NCI-H2227 (cell line): Measurements from ENCODE around the gene CAPZB.
A peak's percentile ranks its signal among the peaks of the same experiment; 100 is the strongest.
"Not testable (repeated sequence)": the region's sequence is repeated elsewhere in the genome, so short reads cannot be mapped to it uniquely, and the experiment has no call there.

Experiments used
- DNase-seq: peaks from one replicate; lab custom pipeline; 2025; ENCODE audit not compliant: unreplicated experiment; lab: John Stamatoyannopoulos, UW

CAPZB gene

GRCh38 chr1:19315378-19316198 lies 169.8 kb downstream of the CAPZB start:
- DNase-seq, result no peak

DNA sequence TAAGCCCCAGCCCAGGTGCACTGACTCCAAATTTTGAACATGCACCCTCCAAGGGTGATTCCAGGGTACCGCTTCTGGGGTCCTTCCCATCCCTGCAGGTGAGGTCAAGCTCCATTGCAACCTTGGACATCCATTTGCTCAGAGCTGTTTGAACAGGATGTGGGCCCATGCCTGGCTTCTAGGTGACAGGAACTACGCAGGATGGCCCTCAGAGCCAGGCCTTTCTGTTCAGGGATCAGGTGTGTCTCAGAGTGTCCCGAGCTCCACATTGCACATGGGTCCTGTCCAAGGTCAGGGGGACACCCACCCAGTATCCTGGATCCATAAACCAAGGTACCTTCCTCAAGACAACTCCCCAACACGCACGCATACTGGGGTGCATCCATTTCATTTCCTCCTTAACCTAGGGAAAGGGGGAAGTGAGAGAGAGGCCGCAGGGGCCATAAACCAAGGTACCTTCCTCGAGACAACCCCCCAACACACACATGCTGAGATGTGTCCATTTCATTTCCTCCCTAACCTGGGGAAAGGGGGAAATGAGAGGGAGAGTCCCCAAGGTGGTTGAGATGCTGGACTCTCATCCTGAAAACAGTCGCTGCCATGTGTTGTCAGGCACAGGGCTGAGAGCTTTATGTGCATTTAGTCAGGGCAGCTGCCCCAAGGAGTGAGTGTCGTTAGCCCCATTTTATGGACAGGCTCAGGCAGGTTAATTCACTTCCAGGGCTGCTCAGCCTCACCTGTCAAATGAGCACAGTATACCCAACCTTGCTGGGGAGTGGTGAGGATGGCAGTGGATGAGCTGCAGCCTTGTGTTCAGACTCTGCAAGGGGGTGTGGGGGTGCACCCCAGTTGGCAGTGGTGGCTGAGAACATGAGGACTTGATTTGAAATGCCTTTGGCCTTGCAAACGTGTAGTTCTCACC lies 171.1 kb downstream of the CAPZB start:
- DNase-seq, result no peak

GRCh38 chr1:19313636-19313959 lies 171.7 kb downstream of the CAPZB start:
- no peak for DNase-seq

GRCh38 chr1:19312782-19313635 lies 172.3 kb downstream of the CAPZB start:
- DNase-seq, result no peak

GRCh38 chr1:19311931-19312781 lies 173.2 kb downstream of the CAPZB start, which contains the start of the genes AKR7A2 and SLC66A1:
AKR7A2 (minus strand) TSS chr1:19312144; CDS start chr1:19312124, 20 bp downstream.
SLC66A1 (plus strand) TSS chr1:19312326; CDS start chr1:19317678, 5,352 bp downstream.
- DNase-seq, result peak; percentile 97

DNA sequence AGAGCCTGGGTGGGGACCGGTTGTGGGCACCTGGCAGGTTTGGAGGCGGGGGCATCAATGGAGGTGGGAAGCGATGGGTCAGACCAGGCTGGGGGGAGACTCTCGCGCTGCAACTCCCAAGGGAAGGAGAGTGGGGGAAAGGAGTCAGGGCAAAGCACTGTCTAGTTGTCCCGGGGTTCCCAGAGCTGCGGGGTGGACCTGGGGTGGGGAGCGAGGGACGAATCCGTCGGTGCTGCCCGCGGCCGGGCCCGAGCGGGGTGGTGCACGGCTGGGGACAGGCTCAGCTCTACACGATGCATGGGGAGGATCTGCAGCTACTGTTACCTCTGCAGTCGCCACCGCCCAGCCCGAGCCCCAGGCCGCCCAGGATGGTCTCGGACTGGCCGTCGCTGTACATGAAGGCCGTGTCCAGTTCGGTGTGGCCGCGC lies 173.8 kb downstream of the CAPZB start:
- DNase-seq, result no peak

DNA sequence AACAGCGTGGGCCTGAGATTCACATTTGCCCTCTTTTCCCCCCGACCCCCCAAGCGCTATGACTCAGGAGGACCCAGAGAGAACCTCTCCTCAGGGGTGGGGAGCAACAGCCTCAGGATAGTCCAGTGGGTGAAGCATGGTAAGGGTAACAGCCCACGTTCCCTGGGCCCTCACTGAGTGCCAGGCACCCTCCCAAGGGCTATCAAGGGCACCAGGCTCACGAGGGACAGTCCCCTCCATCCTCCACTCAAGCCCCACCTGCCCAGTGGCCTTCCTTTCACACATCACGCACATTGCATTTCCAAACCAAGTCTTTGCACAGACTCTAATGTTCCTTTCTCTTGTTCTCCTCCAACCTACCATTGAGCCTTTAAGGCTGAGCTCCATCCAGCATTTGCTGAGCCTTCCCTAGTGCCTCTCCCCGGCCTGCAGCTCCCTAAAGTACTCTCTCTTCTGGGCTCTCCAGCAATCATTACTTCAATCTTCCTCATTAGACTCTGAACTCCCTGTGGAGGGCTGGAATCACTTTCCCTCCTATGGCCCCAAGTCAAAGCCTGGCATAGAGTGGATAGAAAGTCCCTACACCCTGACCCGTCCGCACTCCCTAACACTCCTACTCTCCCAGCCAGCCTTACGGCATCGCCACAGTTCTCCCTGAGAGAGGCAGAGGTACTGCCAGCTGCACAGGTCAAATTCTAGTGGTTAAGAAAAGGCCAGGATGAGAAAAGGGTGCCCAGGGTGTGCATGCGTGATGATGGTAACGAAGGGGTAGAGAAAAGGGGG lies 174.4 kb downstream of the CAPZB start:
- DNase-seq, result peak; percentile 20

GRCh38 chr1:19310061-19310460 lies 175.3 kb downstream of the CAPZB start:
- DNase-seq, result no peak

- no peak for DNase-seq
These were observed 176.1 kb downstream of the CAPZB start for GRCh38 chr1:19309123-19309813.

DNA sequence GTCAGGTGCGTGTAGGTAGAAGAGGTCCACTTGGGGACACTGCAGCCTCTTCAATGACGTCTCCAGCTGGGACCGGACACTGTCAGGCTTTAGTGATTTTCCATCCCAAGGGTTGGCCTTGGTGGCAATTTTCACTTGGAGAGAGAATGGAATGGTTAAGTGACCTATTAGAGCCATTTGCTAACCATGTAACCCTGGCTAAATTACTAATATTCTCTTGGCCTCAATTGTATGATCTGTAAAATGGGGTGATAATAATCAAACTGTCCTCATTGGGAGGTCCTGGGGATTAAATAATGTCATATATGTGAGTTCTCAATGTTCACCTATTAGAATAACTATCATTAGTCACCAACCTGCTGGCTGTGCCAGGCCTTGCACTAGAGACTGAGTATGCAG lies 176.8 kb downstream of the CAPZB start:
- no peak for DNase-seq

DNA sequence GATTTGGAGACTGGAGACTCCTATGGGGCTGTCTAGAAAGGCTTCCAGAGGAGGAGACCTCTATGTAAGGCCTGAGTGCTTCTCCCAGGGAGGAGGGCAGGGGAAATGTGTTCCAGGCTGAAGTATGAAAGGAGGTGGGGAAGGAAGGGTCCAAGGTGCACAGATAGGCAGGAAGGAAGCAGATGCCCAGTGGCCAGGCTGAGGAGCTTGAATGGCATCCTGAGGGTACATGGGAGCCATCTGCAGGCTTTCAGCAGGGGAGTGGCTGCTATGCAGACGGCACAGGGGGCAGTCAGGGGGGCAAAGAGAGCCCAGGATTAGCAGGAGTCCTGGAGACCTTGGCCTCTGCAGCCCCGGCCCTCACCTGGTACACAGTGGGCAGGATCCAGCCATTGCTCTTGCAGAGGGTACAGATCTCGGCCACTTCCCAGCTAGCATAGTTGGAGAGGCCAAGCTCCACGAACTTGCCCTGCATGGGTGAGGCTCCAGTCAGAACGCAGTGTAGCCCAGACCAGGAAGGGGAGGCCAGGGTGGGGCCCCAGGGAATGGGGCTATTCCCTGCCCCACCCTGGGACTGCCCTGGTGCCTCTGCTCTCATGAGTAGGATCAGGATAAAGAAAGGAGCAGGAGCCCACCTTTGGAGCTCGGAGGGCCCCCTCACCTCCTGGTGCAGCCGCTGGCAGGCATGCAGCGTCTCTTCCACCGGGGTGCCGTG lies 177.4 kb downstream of the CAPZB start:
- no peak for DNase-seq

DNA sequence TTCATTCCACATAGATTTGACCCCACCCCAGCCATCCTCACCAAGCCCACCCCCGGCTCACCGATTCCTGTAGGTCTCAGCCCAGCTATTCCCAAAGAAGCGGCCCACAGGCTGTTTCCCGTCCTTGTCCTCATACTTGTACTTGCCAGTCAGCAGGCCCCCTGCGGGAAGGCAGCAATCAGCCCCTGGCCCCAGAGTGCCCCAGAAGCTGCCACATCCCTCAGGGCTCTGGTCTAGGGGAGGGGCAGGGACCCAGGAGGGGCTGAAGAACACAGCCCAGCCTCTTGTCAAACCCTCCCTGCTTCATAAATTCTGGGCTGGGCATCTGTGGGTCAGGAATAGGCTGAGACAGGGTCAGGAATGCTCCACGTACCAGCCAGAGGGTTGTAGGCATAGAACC lies 178.4 kb downstream of the CAPZB start:
- no peak for DNase-seq

DNA sequence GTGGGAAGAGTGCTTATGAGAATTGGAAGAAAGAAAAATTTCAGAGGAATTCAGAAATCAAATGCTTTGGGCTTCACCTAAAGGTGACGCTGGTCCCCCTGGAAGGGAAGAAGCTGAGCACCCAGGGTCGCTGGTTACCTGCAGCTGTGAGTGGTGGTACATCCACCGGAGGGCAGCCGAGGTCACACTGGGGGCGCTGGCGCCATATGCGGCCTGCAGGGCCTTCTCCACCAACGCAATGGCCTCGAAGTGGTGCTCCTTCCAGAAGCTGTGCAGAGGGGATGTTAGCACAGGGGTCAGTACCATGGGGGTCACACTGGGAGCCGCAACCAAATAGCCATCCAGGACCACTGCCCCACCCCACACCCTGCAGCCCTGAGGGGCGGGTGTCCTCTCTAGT lies 179.5 kb downstream of the CAPZB start:
- no peak for DNase-seq

DNA sequence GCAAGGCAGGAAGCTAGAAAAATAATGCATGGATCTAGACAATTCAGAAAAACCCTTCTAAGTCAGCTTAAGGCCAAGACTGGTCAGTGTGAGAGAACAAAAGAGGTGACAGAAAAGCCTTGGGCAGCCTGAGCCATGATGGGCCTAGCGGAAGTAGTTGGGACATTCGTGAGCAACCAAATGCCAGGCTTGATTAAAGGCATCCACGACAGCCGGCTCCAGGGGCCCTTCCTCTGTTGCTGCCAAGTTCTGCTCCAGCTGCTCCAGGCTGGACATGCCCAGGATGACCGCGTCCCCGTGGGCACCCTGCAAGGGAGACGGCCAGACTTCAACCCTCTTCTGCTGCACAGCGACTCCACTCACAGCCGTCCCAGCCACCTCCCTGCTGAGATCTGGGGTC lies 181.3 kb downstream of the CAPZB start:
- DNase-seq, result not testable (repeated sequence)

GRCh38 chr1:19300211-19300610 lies 185.1 kb downstream of the CAPZB start:
- DNase-seq, result no peak

- no peak for DNase-seq
These were observed 190.7 kb downstream of the CAPZB start for GRCh38 chr1:19294638-19295037.

- no peak for DNase-seq
These were observed 196.1 kb downstream of the CAPZB start for GRCh38 chr1:19289244-19289643.
